HepG2 (cell line): ENCODE data around the gene SRGAP3.

Experiments used
- CTCF ChIP-seq: sonication (generic); formaldehyde crosslinking; IDR thresholded peaks from 2 replicates; pipeline ENCODE4 v1.5.0; 2020; ENCODE audit warnings: mild to moderate bottlenecking, missing genetic modification reagents, moderate library complexity
- EP300 ChIP-seq, 3 experiments: sonication (generic) in 1 of 3; formaldehyde crosslinking in 1 of 3; IDR thresholded peaks; 2 replicates each; pipeline versions ENCODE4 v1.5.1 to v1.6.1; 2011 to 2020; ENCODE audit warnings: low read depth in 2 of 3, low read length in 2 of 3, borderline replicate concordance in 1 of 3, improper control_type of control experiment in 1 of 3, mild to moderate bottlenecking in 1 of 3, missing genetic modification reagents in 1 of 3, moderate library complexity in 1 of 3
- FOSL2 ChIP-seq: sonication (generic); formaldehyde crosslinking; IDR thresholded peaks from 2 replicates; pipeline ENCODE4 v1.4.0; 2020; ENCODE audit warnings: missing genetic modification reagents
- HNRNPLL ChIP-seq: fragments of 200-400 bp; formaldehyde crosslinking; IDR thresholded peaks from 2 replicates; pipeline ENCODE4 v1.6.1; 2017; ENCODE audit warnings: mild to moderate bottlenecking, low read depth, low read length; ENCODE audit not compliant: poor library complexity, severe bottlenecking
- MAZ ChIP-seq, 2 experiments: sonication (generic) in 1 of 2; formaldehyde crosslinking in 1 of 2; IDR thresholded peaks; 2 replicates each; pipeline versions ENCODE4 v1.5.0 to v1.6.1; 2012 to 2020; ENCODE audit warnings: low read depth in 2 of 2, mild to moderate bottlenecking in 2 of 2, borderline replicate concordance in 1 of 2, improper control_type of control experiment in 1 of 2, low read length in 1 of 2, missing genetic modification reagents in 1 of 2, moderate library complexity in 1 of 2
- NR2F1 ChIP-seq, 2 experiments: fragments of 450-650 bp in 1 of 2; formaldehyde crosslinking in 1 of 2; IDR thresholded peaks; 2 replicates each; pipeline versions ENCODE4 v1.5.0 to v1.6.1; 2016 to 2020; ENCODE audit warnings: mild to moderate bottlenecking in 1 of 2, missing compliant biosample characterization in 1 of 2, missing genetic modification reagents in 1 of 2, moderate library complexity in 1 of 2
- NR3C1 ChIP-seq: sonication (generic); formaldehyde crosslinking; IDR thresholded peaks from 2 replicates; pipeline ENCODE4 v1.4.0; 2020; ENCODE audit warnings: missing genetic modification reagents
- POLR2A ChIP-seq, 2 experiments: IDR thresholded peaks; 2 replicates each; pipeline ENCODE4 v1.6.1; 2011; ENCODE audit warnings: low read depth in 2 of 2, low read length in 2 of 2, mild to moderate bottlenecking in 1 of 2, moderate library complexity in 1 of 2; ENCODE audit not compliant: insufficient read depth in 1 of 2
- ZKSCAN1 ChIP-seq: fragments of 150-350 bp; IDR thresholded peaks from 2 replicates; pipeline ENCODE4 v1.6.1; 2014; ENCODE audit warnings: low read length
- ZNF562 ChIP-seq: sonication (generic); formaldehyde crosslinking; IDR thresholded peaks from 2 replicates; pipeline ENCODE4 v1.8.0; 2022; ENCODE audit warnings: missing genetic modification reagents, borderline replicate concordance

- TF ChIP-seq NR3C1 (CRISPR knock-in tag) (no peak), EP300 (IDR thresholded peaks at IDR 0.05; ENCODE audit: low read depth in 2 of 2, low read length in 2 of 2) (no peak), EP300 (CRISPR knock-in tag; IDR thresholded peaks at IDR 0.05; ENCODE audit: borderline replicate concordance) (no peak), FOSL2 (CRISPR knock-in tag) (no peak), MAZ (IDR thresholded peaks at IDR 0.05; ENCODE audit: borderline replicate concordance, low read depth, low read length) (no peak), MAZ (CRISPR knock-in tag; IDR thresholded peaks at IDR 0.05; ENCODE audit: low read depth) (no peak), HNRNPLL (no peak), ZKSCAN1 (no peak), NR2F1 (CRISPR knock-in tag; IDR thresholded peaks at IDR 0.05) (no peak), CTCF (CRISPR knock-in tag) (no peak), POLR2A (IDR thresholded peaks at IDR 0.05; ENCODE audit: insufficient read depth in 1 of 2, low read depth in 2 of 2, low read length in 2 of 2) (no peak), ZNF562 (CRISPR knock-in tag) (no peak)
These were observed 41.1 kb upstream of the SRGAP3 start for GRCh38 chr3:9290566-9290965.
